Measurements from ENCODE around the gene SLC16A2. TPM values are rescaled to one million over a fixed set of nuclear protein-coding genes. Genes with fewer than 3 reads are reported as not detected.

SLC16A2 gene
- total and polyA plus RNA-seq, 9 donors: 18.9 to 56.0 (median 45.1) TPM

DNA sequence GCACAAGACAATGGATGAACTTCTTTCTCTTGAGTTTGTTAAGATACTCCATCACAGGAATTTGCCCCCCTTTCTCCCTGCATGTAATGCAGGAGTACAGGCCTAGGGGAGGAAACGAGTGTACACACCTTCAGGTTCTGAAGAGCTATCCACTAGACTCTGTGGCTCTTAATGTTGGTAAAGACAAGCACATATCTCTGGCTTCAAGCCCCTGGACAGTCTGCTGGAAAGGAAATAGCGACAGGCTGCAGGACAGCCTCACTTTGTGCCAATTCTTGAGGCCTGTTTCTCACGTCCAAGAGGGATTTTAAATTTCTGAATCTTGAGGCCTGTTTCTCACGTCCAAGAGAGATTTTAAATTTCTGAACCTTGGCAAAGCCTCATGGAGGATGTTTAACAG is 106.1 kb downstream of the SLC16A2 start:
- Histone ChIP-seq H3K4me3 (ENCODE audit: low read length) (no peak overlapping the region), H3K27me3 (ENCODE audit: control insufficient read depth, insufficient read depth, low read length) (peaks cover 19% of the 10 kb centered on the region), H3K36me3 (ENCODE audit: control insufficient read depth, insufficient read depth, low read length) (peaks cover 10% of the 10 kb centered on the region), H3K4me1 (ENCODE audit: control insufficient read depth, insufficient read depth, low read length) (peaks cover 13% of the 10 kb centered on the region), H3K27ac (ENCODE audit: low read length) (no peak overlapping the region), H3K9me3 (replicated peaks; ENCODE audit: control insufficient read depth, low read depth, low read length) (no peaks in the 10 kb centered on the region)
- 0% methylated on average over 1 of the region's 4 CpGs for WGBS (ENCODE audit: insufficient coverage)
- peak; percentile 50 for DNase-seq

DNA sequence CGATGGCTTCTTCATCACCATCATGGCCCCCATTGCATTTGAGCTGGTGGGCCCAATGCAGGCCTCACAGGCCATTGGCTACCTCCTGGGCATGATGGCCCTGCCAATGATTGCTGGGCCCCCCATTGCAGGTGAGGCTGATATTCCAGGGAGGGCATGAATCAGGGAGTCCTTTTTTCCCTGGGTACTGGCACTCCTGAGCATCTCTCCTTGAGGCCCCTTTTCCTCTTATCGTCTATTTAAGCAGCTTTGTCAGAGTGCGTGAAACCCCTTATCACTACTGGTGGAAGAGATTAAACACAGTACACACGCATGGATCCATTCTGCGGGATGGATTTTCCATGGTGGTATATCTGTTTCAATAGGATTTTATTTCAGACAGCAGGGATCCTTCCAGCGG is 108.0 kb downstream of the SLC16A2 start:
- Histone ChIP-seq H3K9me3 (replicated peaks; ENCODE audit: control insufficient read depth, low read depth, low read length) (no peaks in the 10 kb centered on the region), H3K36me3 (ENCODE audit: control insufficient read depth, insufficient read depth, low read length) (peaks cover 10% of the 10 kb centered on the region), H3K4me1 (ENCODE audit: control insufficient read depth, insufficient read depth, low read length) (peaks cover 9% of the 10 kb centered on the region), H3K27me3 (ENCODE audit: control insufficient read depth, insufficient read depth, low read length) (peaks cover 21% of the 10 kb centered on the region), H3K4me3 (ENCODE audit: low read length) (no peak overlapping the region), H3K27ac (ENCODE audit: low read length) (no peak overlapping the region)
- WGBS (ENCODE audit: insufficient coverage): 100% methylated on average over 1 of the region's 6 CpGs
- DNase-seq: no peak

DNA sequence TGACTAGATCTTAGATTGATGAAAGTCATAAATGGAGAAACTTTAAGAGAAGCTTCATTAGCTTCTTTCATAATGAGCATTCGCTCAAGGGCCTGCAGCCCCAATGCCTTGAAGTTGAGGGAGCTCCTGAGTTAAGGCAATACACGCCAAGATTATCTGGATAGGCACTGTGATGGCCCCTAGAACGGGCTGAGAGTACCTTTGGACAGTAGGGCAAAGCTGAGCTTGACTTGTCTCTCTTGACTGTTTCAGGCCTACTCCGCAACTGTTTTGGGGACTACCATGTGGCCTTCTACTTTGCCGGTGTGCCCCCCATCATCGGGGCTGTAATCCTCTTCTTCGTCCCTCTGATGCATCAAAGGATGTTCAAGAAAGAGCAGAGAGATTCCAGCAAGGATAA is 109.8 kb downstream of the SLC16A2 start:
- Histone ChIP-seq H3K9me3 (replicated peaks; ENCODE audit: control insufficient read depth, low read depth, low read length) (no peaks in the 10 kb centered on the region), H3K27me3 (ENCODE audit: control insufficient read depth, insufficient read depth, low read length) (peaks cover 24% of the 10 kb centered on the region), H3K36me3 (ENCODE audit: control insufficient read depth, insufficient read depth, low read length) (peaks cover 10% of the 10 kb centered on the region), H3K4me1 (ENCODE audit: control insufficient read depth, insufficient read depth, low read length) (peaks cover 18% of the 10 kb centered on the region), H3K4me3 (ENCODE audit: low read length) (no peak overlapping the region), H3K27ac (ENCODE audit: low read length) (no peak overlapping the region)
- 74% methylated on average over 7 of the region's 7 CpGs for WGBS (ENCODE audit: insufficient coverage)
- no peak for DNase-seq

DNA sequence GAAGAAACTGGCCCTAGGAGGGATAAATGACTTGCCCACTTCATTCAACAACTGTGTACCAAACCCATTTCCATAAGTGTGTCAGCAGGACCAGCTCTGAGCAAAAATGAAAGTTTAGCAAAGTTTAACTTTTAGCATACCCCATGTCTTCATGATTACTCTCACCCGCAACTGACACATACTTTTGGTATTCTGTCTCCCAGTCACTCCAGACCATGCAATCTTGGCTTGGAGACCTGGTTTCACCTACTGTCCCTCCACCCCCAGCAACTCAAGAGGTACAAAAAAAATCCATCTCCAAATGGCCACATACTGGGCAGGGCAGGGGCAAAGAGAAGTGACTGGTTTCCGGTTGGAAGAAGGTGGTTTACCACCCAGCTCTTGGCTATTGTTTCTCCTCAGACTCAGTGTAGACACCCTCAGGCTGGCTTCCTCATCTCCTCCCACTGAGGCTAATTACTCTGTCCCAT is 113.3 kb downstream of the SLC16A2 start:
- peak overlapping the region; percentile 98 for H3K27ac ChIP-seq (ENCODE audit: low read length)

DNA sequence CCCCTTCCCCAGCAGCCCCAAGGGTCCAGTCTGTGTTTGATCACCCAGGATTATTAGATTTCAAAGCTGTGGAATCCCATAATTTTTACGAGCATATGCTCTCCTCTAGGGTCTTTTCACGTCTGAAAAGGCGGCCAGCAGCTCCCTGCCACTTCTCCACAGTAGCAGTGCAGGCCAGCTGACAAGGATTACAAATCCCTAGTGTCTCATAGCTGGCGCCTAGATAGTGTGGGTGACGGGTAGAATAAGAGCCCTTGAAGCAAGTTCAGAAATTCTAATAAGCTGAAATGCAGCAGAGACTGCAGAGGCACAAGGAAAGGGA is 113.8 kb downstream of the SLC16A2 start:
- H3K9me3 ChIP-seq (replicated peaks; ENCODE audit: control insufficient read depth, low read depth, low read length): no peaks in the 10 kb centered on the region
- 0% methylated on average over 1 of the region's 5 CpGs for WGBS (ENCODE audit: insufficient coverage)
- peaks cover 10% of the 10 kb centered on the region for H3K36me3 ChIP-seq (ENCODE audit: control insufficient read depth, insufficient read depth, low read length)
- H3K27me3 ChIP-seq (ENCODE audit: control insufficient read depth, insufficient read depth, low read length): peaks cover 31% of the 10 kb centered on the region
- no peak for DNase-seq
- H3K4me1 ChIP-seq (ENCODE audit: control insufficient read depth, insufficient read depth, low read length): peaks cover 26% of the 10 kb centered on the region
- peak overlapping the region; percentile 98 for H3K27ac ChIP-seq (ENCODE audit: low read length)
- peak overlapping the region; percentile 58 for H3K4me3 ChIP-seq (ENCODE audit: low read length)

More for the DNA sequence above, 113.3 kb downstream of the SLC16A2 start:
- Histone ChIP-seq H3K4me3 (ENCODE audit: low read length) (no peak overlapping the region), H3K36me3 (ENCODE audit: control insufficient read depth, insufficient read depth, low read length) (peaks cover 10% of the 10 kb centered on the region), H3K27me3 (ENCODE audit: control insufficient read depth, insufficient read depth, low read length) (peaks cover 31% of the 10 kb centered on the region), H3K9me3 (replicated peaks; ENCODE audit: control insufficient read depth, low read depth, low read length) (no peaks in the 10 kb centered on the region), H3K4me1 (ENCODE audit: control insufficient read depth, insufficient read depth, low read length) (peaks cover 26% of the 10 kb centered on the region)
- WGBS (ENCODE audit: insufficient coverage): 89% methylated on average over 1 of the region's 2 CpGs
- DNase-seq: no peak

DNA sequence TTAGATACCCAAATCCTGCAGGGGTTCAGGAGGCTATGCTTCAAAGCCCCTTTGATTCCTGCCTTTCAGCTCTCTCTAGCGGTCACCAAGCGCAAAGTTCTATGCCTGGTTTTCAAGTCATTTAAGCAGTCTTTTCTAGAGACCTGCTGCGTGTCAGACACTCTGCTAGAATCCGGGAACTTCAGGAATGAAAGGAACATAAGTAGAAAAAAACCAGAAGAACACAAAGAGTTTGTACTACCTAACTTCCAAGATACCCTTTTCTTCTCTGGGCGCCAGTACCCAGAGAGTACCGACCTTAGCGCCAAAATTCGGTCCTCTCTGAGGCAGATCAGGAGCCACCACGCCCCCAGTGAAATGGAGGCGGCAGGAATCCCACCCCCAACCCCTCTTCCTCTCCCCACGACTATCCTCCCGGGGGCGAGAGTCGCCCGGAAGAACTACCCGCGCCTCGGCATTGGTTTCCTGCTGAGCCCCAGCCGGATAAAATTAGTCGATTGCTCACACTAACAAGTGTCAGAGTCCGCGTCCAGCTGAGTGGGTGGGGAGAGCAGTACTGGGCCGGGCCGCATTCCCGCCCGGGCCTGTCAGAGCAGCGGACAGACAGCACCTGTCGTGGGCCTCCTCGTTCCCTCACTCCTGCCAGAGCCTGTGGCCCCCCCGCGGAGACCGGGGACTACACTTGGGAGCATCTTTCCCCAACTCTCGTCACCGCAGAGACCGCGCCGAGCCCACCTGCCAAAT is 114.3 kb downstream of the SLC16A2 start:
- Histone ChIP-seq H3K9me3 (replicated peaks; ENCODE audit: control insufficient read depth, low read depth, low read length) (no peaks in the 10 kb centered on the region), H3K4me3 (ENCODE audit: low read length) (peak overlapping the region; percentile 58), H3K36me3 (ENCODE audit: control insufficient read depth, insufficient read depth, low read length) (peaks cover 10% of the 10 kb centered on the region), H3K27me3 (ENCODE audit: control insufficient read depth, insufficient read depth, low read length) (peaks cover 29% of the 10 kb centered on the region), H3K27ac (ENCODE audit: low read length) (peak overlapping the region; percentile 98), H3K4me1 (ENCODE audit: control insufficient read depth, insufficient read depth, low read length) (peaks cover 26% of the 10 kb centered on the region)
- 34% methylated on average over 25 of the region's 37 CpGs for WGBS (ENCODE audit: insufficient coverage)
- peak; percentile 92 for DNase-seq

DNA sequence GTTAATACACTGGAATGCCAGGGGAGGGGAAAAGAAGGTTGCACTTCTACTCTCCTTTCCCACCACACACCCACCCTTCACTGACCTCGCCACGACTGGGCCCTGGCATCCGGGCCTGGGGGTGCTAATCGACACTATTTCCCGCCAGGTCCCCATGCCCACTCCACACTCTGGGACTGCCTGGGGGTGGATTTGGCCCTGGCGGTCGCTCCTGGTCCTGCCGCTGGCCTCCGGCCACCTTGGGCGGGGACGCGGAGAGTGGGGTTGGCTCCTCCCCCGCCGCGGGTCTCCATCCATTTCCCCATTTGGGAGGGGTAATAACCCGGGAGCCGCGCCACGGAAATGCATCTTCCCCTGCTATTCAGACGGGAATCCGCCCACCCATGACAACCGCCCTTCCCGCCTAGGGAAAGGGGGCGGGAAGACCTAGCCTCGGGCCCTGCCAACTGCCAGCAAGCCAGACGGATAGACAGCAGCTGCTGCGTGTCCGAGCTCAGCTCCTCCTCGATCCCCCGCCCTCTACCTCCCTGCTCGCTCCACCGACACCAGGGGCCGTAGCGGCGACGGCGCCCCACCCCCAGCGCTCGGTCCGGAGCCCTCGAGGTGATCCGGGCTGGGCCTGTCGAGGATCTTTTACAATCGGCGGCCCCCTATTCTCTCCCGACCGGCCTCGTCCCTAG is 115.0 kb downstream of the SLC16A2 start:
- DNase-seq: peak; percentile 97
- peak overlapping the region; percentile 58 for H3K4me3 ChIP-seq (ENCODE audit: low read length)
- peaks cover 26% of the 10 kb centered on the region for H3K4me1 ChIP-seq (ENCODE audit: control insufficient read depth, insufficient read depth, low read length)
- H3K27ac ChIP-seq (ENCODE audit: low read length): peak overlapping the region; percentile 98
- H3K36me3 ChIP-seq (ENCODE audit: control insufficient read depth, insufficient read depth, low read length): peaks cover 6% of the 10 kb centered on the region
- peaks cover 30% of the 10 kb centered on the region for H3K27me3 ChIP-seq (ENCODE audit: control insufficient read depth, insufficient read depth, low read length)
- WGBS (ENCODE audit: insufficient coverage): 40% methylated on average over 30 of the region's 48 CpGs
- H3K9me3 ChIP-seq (replicated peaks; ENCODE audit: control insufficient read depth, low read depth, low read length): no peaks in the 10 kb centered on the region

DNA sequence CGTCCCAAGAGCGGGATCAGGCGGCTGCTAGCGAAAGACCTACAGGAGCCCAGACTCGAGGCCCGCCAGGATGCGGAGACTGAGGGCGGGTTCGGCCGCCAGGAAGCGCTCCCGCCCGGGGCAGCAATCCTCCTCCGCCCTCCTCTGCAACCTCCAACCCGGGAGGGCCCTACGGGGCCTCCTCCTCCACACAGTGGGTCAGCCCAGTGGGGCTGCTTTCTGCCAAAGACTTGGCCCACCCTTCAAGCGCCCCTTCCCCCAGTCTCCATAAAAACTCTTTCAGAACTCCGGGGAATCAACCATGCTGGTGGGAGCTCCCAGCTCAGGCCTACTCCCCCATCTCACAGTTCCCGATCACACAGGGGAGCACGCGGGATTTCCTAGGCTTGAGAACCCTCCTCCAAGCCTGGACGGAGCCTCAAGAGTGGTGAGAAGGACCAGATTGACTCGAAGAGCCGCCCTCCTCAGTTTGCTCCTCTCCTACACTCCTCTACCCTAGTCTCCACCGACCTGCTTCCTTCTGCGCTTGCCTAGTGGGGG is 115.6 kb downstream of the SLC16A2 start:
- Histone ChIP-seq H3K27ac (ENCODE audit: low read length) (peak overlapping the region; percentile 98), H3K4me3 (ENCODE audit: low read length) (peak overlapping the region; percentile 58), H3K27me3 (ENCODE audit: control insufficient read depth, insufficient read depth, low read length) (peaks cover 30% of the 10 kb centered on the region), H3K4me1 (ENCODE audit: control insufficient read depth, insufficient read depth, low read length) (peaks cover 26% of the 10 kb centered on the region), H3K36me3 (ENCODE audit: control insufficient read depth, insufficient read depth, low read length) (no peaks in the 10 kb centered on the region), H3K9me3 (replicated peaks; ENCODE audit: control insufficient read depth, low read depth, low read length) (no peaks in the 10 kb centered on the region)
- WGBS (ENCODE audit: insufficient coverage): 25% methylated on average over 22 of the region's 26 CpGs
- peak; percentile 86 for DNase-seq

DNA sequence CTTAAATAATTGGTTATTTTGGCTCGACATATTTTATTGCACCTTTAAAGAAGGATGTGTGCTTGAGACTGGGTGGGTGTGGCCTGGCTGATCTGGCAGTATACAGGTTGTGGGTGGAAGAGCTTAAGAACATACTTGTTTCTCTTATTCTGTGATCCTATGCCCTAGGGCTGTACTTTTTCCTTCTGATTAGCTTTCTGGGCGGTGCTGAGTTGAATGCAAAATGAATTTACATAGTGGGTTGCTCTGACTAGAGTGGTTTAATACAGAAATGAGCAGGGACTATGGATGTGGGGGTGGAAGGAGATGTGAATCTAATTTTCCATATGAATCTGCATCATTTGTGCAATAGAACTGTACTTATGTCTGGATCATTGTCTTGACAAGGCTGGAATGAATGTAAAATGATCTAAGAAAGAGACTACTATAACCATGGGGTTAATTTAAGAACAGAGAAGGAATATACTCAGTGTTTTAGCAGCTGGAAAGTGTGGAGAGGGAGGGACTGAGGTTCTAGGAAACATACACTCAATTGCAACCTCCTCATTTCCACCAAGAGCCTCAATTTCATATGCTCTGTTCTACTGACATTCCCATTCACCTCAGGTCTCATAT is 119.4 kb downstream of the SLC16A2 start:
- Histone ChIP-seq H3K27ac (ENCODE audit: low read length) (no peak overlapping the region), H3K9me3 (replicated peaks; ENCODE audit: control insufficient read depth, low read depth, low read length) (no peaks in the 10 kb centered on the region), H3K4me1 (ENCODE audit: control insufficient read depth, insufficient read depth, low read length) (peaks cover 11% of the 10 kb centered on the region), H3K27me3 (ENCODE audit: control insufficient read depth, insufficient read depth, low read length) (peaks cover 21% of the 10 kb centered on the region), H3K36me3 (ENCODE audit: control insufficient read depth, insufficient read depth, low read length) (no peaks in the 10 kb centered on the region), H3K4me3 (ENCODE audit: low read length) (no peak overlapping the region)
- no CpG with 5 or more reads among the region's 2 CpGs for WGBS (ENCODE audit: insufficient coverage)
- no peak for DNase-seq
